GM12865 (cell line): ENCODE data around the gene KCNJ5.

Source experiments
- DNase-seq: peaks from one replicate; pipeline ENCODE4 v3.0.0; 2010; ENCODE audit warnings: low read depth
- H3K4me3 ChIP-seq: 2 replicates; pipeline ENCODE4 v1.5.1; 2011; ENCODE audit warnings: mild to moderate bottlenecking, low read depth, low read length, control low read depth
- CTCF ChIP-seq: IDR thresholded peaks from 2 replicates; pipeline ENCODE4 v1.5.1; 2011; ENCODE audit warnings: low read length, control low read depth, low read depth, inconsistent platforms; ENCODE audit not compliant: insufficient read depth; ENCODE audit errors: missing control alignments

The KCNJ5 gene

GRCh38 chr11:128947773-128948172, 56.6 kb downstream of the KCNJ5 start:
- TF ChIP-seq CTCF: no peak
- H3K4me3 ChIP-seq: no peak overlapping the region
- DNase-seq: no peak

GRCh38 chr11:128948583-128948982, 57.4 kb downstream of the KCNJ5 start:
- peak; percentile 17 for TF ChIP-seq CTCF
- H3K4me3 ChIP-seq: no peak overlapping the region
- no peak for DNase-seq

GRCh38 chr11:128949791-128950454, 58.8 kb downstream of the KCNJ5 start:
- TF ChIP-seq CTCF: no peak
- DNase-seq: no peak
- H3K4me3 ChIP-seq: no peak overlapping the region

- TF ChIP-seq CTCF: no peak
- H3K4me3 ChIP-seq: no peak overlapping the region
- no peak for DNase-seq
Measured at GRCh38 chr11:128953151-128953550, 62.0 kb downstream of the KCNJ5 start.

- H3K4me3 ChIP-seq: no peak overlapping the region
- TF ChIP-seq CTCF: no peak
- no peak for DNase-seq
Measured at GRCh38 chr11:128955636-128956035, 64.5 kb downstream of the KCNJ5 start.

GRCh38 chr11:128956401-128957201, 65.4 kb downstream of the KCNJ5 start:
- TF ChIP-seq CTCF: peak; percentile 61
- peak; percentile 65 for DNase-seq
- H3K4me3 ChIP-seq: no peak overlapping the region
